Endodermal cell (in vitro differentiated cells): ENCODE measurements around the gene DLX4. TPM values are rescaled to one million over a fixed set of nuclear protein-coding genes. Genes with fewer than 3 reads are reported as not detected.

ENCODE experiments used
- DNase-seq: peaks from one replicate; pipeline ENCODE4 v3.0.0-alpha.2; 2017
- H3K27ac ChIP-seq: 2 replicates; pipeline ENCODE4 v1.5.1; 2013; ENCODE audit warnings: mild to moderate bottlenecking, low read depth, low read length, moderate library complexity
- H3K27me3 ChIP-seq: 2 replicates; pipeline ENCODE4 v1.6.1; 2013; ENCODE audit warnings: mild to moderate bottlenecking, low read length, moderate library complexity; ENCODE audit not compliant: insufficient read depth, control insufficient read depth, poor library complexity, severe bottlenecking
- H3K36me3 ChIP-seq: 2 replicates; pipeline ENCODE4 v1.7.0; 2013; ENCODE audit warnings: mild to moderate bottlenecking, low read length, moderate library complexity; ENCODE audit not compliant: control insufficient read depth, insufficient read depth
- H3K4me1 ChIP-seq: one replicate; pipeline ENCODE4 v1.7.0; 2013; ENCODE audit warnings: low read length; ENCODE audit not compliant: control insufficient read depth, insufficient read depth
- H3K4me3 ChIP-seq: 2 replicates; pipeline ENCODE4 v1.5.1; 2013; ENCODE audit warnings: mild to moderate bottlenecking, low read length, moderate library complexity
- H3K9ac ChIP-seq: 2 replicates; pipeline ENCODE4 v1.6.1; 2013; ENCODE audit warnings: mild to moderate bottlenecking, low read length, moderate library complexity; ENCODE audit not compliant: poor library complexity, severe bottlenecking; ENCODE audit errors: extremely low read depth
- H3K9me3 ChIP-seq: 2 replicates; pipeline ENCODE4 v1.6.1; 2013; ENCODE audit warnings: mild to moderate bottlenecking, low read length, moderate library complexity; ENCODE audit not compliant: control insufficient read depth
- H3K27ac Mint-ChIP-seq: 2 replicates; pipeline ENCODE4 v1.8.0; 2020; ENCODE audit warnings: mixed read lengths
- H3K27me3 Mint-ChIP-seq: 2 replicates; pipeline ENCODE4 v1.8.0; 2021; ENCODE audit warnings: mild to moderate bottlenecking, mixed read lengths; ENCODE audit not compliant: insufficient read depth
- H3K36me3 Mint-ChIP-seq: 2 replicates; pipeline ENCODE4 v1.8.0; 2020; ENCODE audit warnings: low read depth, mixed read lengths
- H3K4me1 Mint-ChIP-seq: 2 replicates; pipeline ENCODE4 v1.8.0; 2020; ENCODE audit warnings: mixed read lengths
- H3K4me3 Mint-ChIP-seq: 2 replicates; pipeline ENCODE4 v1.8.0; 2020; ENCODE audit warnings: mild to moderate bottlenecking, moderate library complexity, mixed read lengths
- H3K9me3 Mint-ChIP-seq: 2 replicates; pipeline ENCODE4 v1.8.0; 2020; ENCODE audit warnings: mild to moderate bottlenecking, mixed read lengths
- CTCF ChIP-seq: fragments of 200-600 bp; sonication (generic); conservative IDR thresholded peaks from 2 replicates; pipeline ENCODE4 v1.5.0; 2021; ENCODE audit warnings: antibody characterized with exemption, mild to moderate bottlenecking
- WGBS, 2 experiments: methylation state at CpG; one replicate each; pipeline versions ENCODE4 v1.1.5 to v1.1.7; 2013; ENCODE audit warnings: missing lambda C conversion rate in 2 of 2, mixed read lengths in 1 of 2; ENCODE audit not compliant: insufficient coverage in 1 of 2, insufficient read length in 1 of 2; 5-methylcytosine and 5-hydroxymethylcytosine counted together
- long read RNA-seq, 4 experiments: library from polyadenylated mRNA in 2 of 4; library from RNA in 1 of 4; library from capped mRNA in 1 of 4; stranded (forward) in 3 of 4; unstranded in 1 of 4; transcript quantifications; one replicate each; pipeline ENCODE4 v2.0.0, GENCODE V29; 2020 to 2021; ENCODE audit warnings: inconsistent platforms in 1 of 4
- polyA plus RNA-seq, 2 experiments: library from polyadenylated mRNA; stranded (reverse); fragments of 50-300 nt; gene quantifications; one replicate each; pipeline ENCODE4 v1.2.3, GENCODE V29; 2013
- total RNA-seq, 2 donors: library from RNA; stranded (reverse); fragmentation: NEBNext Ultra II Directional in 1 of 2; extraction: Animal tissue kit (Norgen Biotek cat#: 25700) in 1 of 2; gene quantifications; 2 replicates in 1 of 2; 3 replicates in 1 of 2; pipeline ENCODE4 v1.2.1, GENCODE V29; 2021

DLX4 gene
- total RNA-seq: 1 to 10 TPM; 1.6 to 2.1 TPM
- 0.64 TPM for polyA plus RNA-seq (2013, experiment 1 of 2)
- polyA plus RNA-seq (2013, experiment 2 of 2): 0.79 TPM
- long read RNA-seq, experiment 1, partial matches to known transcripts: 0 of 1 reads
- long read RNA-seq, experiment 1, other reads (novel, unspliced or antisense): 0 of 1 reads
- long read RNA-seq, experiment 2, partial matches to known transcripts: 0 of 6 reads
- long read RNA-seq, experiment 2, other reads (novel, unspliced or antisense): 6 of 6 reads
- long read RNA-seq, experiment 3, partial matches to known transcripts: 0 of 1 reads
- long read RNA-seq, experiment 3, other reads (novel, unspliced or antisense): 0 of 1 reads
- long read RNA-seq, experiment 4: 0 reads

GRCh38 chr17:49969134-49969759 lies at the start of gene DLX4:
Gene DLX4 (plus strand): TSS chr17:49969190. CDS start chr17:49969469, 279 bp downstream.
- 2 to 3% methylated on average over 23 to 45 of the region's 45 CpGs for WGBS, 2 experiments
- Histone ChIP-seq H3K27me3 (peaks cover 100% of the 10 kb centered on the region), H3K27ac (no peak within 1 kb of the TSS), H3K36me3 (no peaks in the 10 kb centered on the region), H3K4me3 (peak within 1 kb of the TSS; percentile 77), H3K9ac (peak within 1 kb of the TSS; percentile 26), H3K9me3 (no peaks in the 10 kb centered on the region), H3K4me1 (peaks cover 9% of the 10 kb centered on the region)
- DNase-seq: peak; percentile 85
- TF ChIP-seq CTCF: no peak
- H3K27me3 Mint-ChIP-seq: peaks cover 98% of the 10 kb centered on the region
- no peaks in the 10 kb centered on the region for H3K9me3 Mint-ChIP-seq
- H3K4me1 Mint-ChIP-seq: peaks cover 23% of the 10 kb centered on the region
- no peaks in the 10 kb centered on the region for H3K36me3 Mint-ChIP-seq
- peak within 1 kb of the TSS; percentile 77 for H3K4me3 Mint-ChIP-seq
- H3K27ac Mint-ChIP-seq: peak within 1 kb of the TSS; percentile 94

- 84 to 92% methylated on average over 6 to 9 of the region's 9 CpGs for WGBS, 2 experiments
- no peaks in the 10 kb centered on the region for H3K9me3 Mint-ChIP-seq
- peaks cover 12% of the 10 kb centered on the region for H3K27me3 ChIP-seq
Measured at GRCh38 chr17:49920030-49920769, 48.8 kb upstream of the DLX4 start.

More at GRCh38 chr17:49920030-49920769, 48.8 kb upstream of the DLX4 start:
- H3K27ac ChIP-seq: no peak overlapping the region
- no peak overlapping the region for H3K27ac Mint-ChIP-seq
- no peaks in the 10 kb centered on the region for H3K9me3 ChIP-seq
- H3K4me3 ChIP-seq: no peak overlapping the region
- peaks cover 24% of the 10 kb centered on the region for H3K27me3 Mint-ChIP-seq
- no peaks in the 10 kb centered on the region for H3K36me3 ChIP-seq
- H3K4me1 ChIP-seq: peaks cover 8% of the 10 kb centered on the region
- peaks cover 18% of the 10 kb centered on the region for H3K4me1 Mint-ChIP-seq
- DNase-seq: no peak
- no peak overlapping the region for H3K9ac ChIP-seq
- H3K4me3 Mint-ChIP-seq: no peak overlapping the region
- no peaks in the 10 kb centered on the region for H3K36me3 Mint-ChIP-seq
- no peak for TF ChIP-seq CTCF
